K562 (cell line): ENCODE data around the gene SLC38A7. TPM values are rescaled to one million over a fixed set of nuclear protein-coding genes. Genes with fewer than 3 reads are reported as not detected.

Experiments
- ADNP ChIP-seq: fragments of 200-800 bp; sonication (Bioruptor generic); IDR thresholded peaks from 2 replicates; pipeline ENCODE4 v1.6.1; 2016; ENCODE audit warnings: missing genetic modification characterization, missing compliant biosample characterization
- BMI1 ChIP-seq: fragments of 150-350 bp; IDR thresholded peaks from 2 replicates; pipeline ENCODE4 v1.6.1; 2014; ENCODE audit warnings: low read length
- CREB3 ChIP-seq: fragments of 450-650 bp; conservative IDR thresholded peaks from 2 replicates; pipeline ENCODE4 v1.6.1; 2016; ENCODE audit warnings: missing genetic modification characterization, low read depth, mild to moderate bottlenecking, missing compliant biosample characterization, moderate library complexity
- ILK ChIP-seq: fragments of 450-650 bp; IDR thresholded peaks from 2 replicates; pipeline ENCODE4 v1.6.1; 2016; ENCODE audit warnings: missing genetic modification characterization, low read depth, mild to moderate bottlenecking, missing compliant biosample characterization, moderate library complexity, borderline replicate concordance
- KDM5B ChIP-seq: fragments of 200-600 bp; sonication (generic); IDR thresholded peaks from 2 replicates; pipeline ENCODE4 v1.6.1; 2012; ENCODE audit warnings: low read depth, mild to moderate bottlenecking, moderate library complexity, low read length, control low read depth, inconsistent platforms; ENCODE audit not compliant: insufficient replicate concordance
- MAX ChIP-seq: sonication (generic); formaldehyde crosslinking; IDR thresholded peaks from 2 replicates; pipeline ENCODE4 v1.9.0; 2022; ENCODE audit warnings: mild to moderate bottlenecking, missing genetic modification reagents
- MCM7 ChIP-seq, 2 experiments: fragments of 450-650 bp; IDR thresholded peaks; 2 replicates each; pipeline ENCODE4 v1.6.1; 2016 to 2018
- MLLT1 ChIP-seq, 2 experiments: fragments of 450-650 bp; IDR thresholded peaks; 2 replicates each; pipeline ENCODE4 v1.6.1; 2016
- PTTG1 ChIP-seq: fragments of 450-650 bp; IDR thresholded peaks from 2 replicates; pipeline ENCODE4 v1.6.1; 2016; ENCODE audit warnings: low read depth, mild to moderate bottlenecking, missing genetic modification characterization, missing compliant biosample characterization
- RCOR1 ChIP-seq, 2 experiments: IDR thresholded peaks; 2 replicates each; pipeline ENCODE4 v1.6.1; 2012; ENCODE audit warnings: low read depth in 2 of 2, low read length in 2 of 2, borderline replicate concordance in 1 of 2, improper control_type of control experiment in 1 of 2
- SNIP1 ChIP-seq: fragments of 450-650 bp; IDR thresholded peaks from 2 replicates; pipeline ENCODE4 v1.7.1; 2017; ENCODE audit warnings: low read depth, mild to moderate bottlenecking
- SRSF9 ChIP-seq: fragments of 200-400 bp; formaldehyde crosslinking; IDR thresholded peaks from 2 replicates; pipeline ENCODE4 v1.6.1; 2017; ENCODE audit warnings: low read depth, low read length, borderline replicate concordance
- TCF15 ChIP-seq: fragments of 250-450 bp; sonication (Bioruptor Pico); IDR thresholded peaks from 2 replicates; pipeline ENCODE4 v1.8.0; 2022; ENCODE audit warnings: moderate library complexity, mild to moderate bottlenecking, inconsistent platforms
- ZBTB2 ChIP-seq: fragments of 450-650 bp; IDR thresholded peaks from 2 replicates; pipeline ENCODE4 v1.6.1; 2016; ENCODE audit warnings: antibody characterized with exemption
- ZFX ChIP-seq: sonication (generic); formaldehyde crosslinking; IDR thresholded peaks from 2 replicates; pipeline ENCODE4 v1.8.0; 2022; ENCODE audit warnings: mild to moderate bottlenecking, missing genetic modification reagents, moderate library complexity
- ZNF444 ChIP-seq: fragments of 250-450 bp; sonication (Bioruptor Pico); IDR thresholded peaks from 2 replicates; pipeline ENCODE4 v1.4.0; 2020; ENCODE audit warnings: mild to moderate bottlenecking, moderate library complexity
- ZNF778 ChIP-seq: fragments of 450-650 bp; formaldehyde crosslinking; IDR thresholded peaks from 2 replicates; pipeline ENCODE4 v1.4.0; 2020; ENCODE audit warnings: mild to moderate bottlenecking, moderate library complexity
- polyA plus RNA-seq, 8 experiments: library from polyadenylated mRNA; depleted of rRNA in 4 of 8; stranded (reverse) in 5 of 8; unstranded in 3 of 8; fragments of >200 nt; fragmentation: Nextera tagmentation in 2 of 8; fragmentation: Illumina TruSeq in 1 of 8; extraction: Ambion mirVana in 2 of 8; extraction: Trizol in 1 of 8; gene quantifications; 2 replicates each; pipeline versions ENCODE4 v1.2.1 to v1.2.3, GENCODE V29; 2011 to 2014; ENCODE audit warnings: inconsistent platforms in 1 of 8, missing spikeins in 1 of 8
- total RNA-seq, 7 experiments: library from RNA; depleted of rRNA in 6 of 7; stranded (reverse); fragments of >200 nt in 6 of 7; fragmentation: Illumina TruSeq in 2 of 7; extraction: Trizol in 2 of 7; gene quantifications; 2 replicates each; pipeline versions ENCODE4 v1.2.1 to v1.2.3, GENCODE V29; 2011 to 2021; ENCODE audit warnings: low replicate concordance in 1 of 7
- TF ChIP-seq, protein P1 (sequence below): sonication (generic); formaldehyde crosslinking; IDR thresholded peaks from 2 replicates; pipeline ENCODE4 v1.8.0; 2023; ENCODE audit warnings: mild to moderate bottlenecking, missing genetic modification reagents

The SLC38A7 gene
- total and polyA plus RNA-seq, 9 of the 15 experiments (the other 6 are each of a cell fraction or from before 2014, with no cell fraction given): 2.7 to 12.2 (median 6.5) TPM

GRCh38 chr16:58638148-58639036, 46.2 kb downstream of the SLC38A7 start (continued):
- no peak for TF ChIP-seq SRSF9
- no peak for TF ChIP-seq MAX (CRISPR knock-in tag)
- no peak for TF ChIP-seq ZNF778 (CRISPR knock-in tag)
- no peak for TF ChIP-seq MLLT1 (IDR thresholded peaks at IDR 0.05)
- no peak for TF ChIP-seq CREB3
- TF ChIP-seq MCM7 (IDR thresholded peaks at IDR 0.05): no peak
- no peak for TF ChIP-seq KDM5B
- peak in 1 of 2 experiments; percentile 52; a peak in 1 of 4 replicates for TF ChIP-seq RCOR1 (IDR thresholded peaks at IDR 0.05; ENCODE audit: borderline replicate concordance in 1 of 2, low read depth in 2 of 2, low read length in 2 of 2)
- TF ChIP-seq SNIP1: no peak
- TF ChIP-seq ADNP (tag): no peak
- TF ChIP-seq TCF15 (CRISPR knock-in tag): no peak
- TF ChIP-seq ZBTB2: no peak
- TF ChIP-seq BMI1: no peak
- TF ChIP-seq, protein P1, sequence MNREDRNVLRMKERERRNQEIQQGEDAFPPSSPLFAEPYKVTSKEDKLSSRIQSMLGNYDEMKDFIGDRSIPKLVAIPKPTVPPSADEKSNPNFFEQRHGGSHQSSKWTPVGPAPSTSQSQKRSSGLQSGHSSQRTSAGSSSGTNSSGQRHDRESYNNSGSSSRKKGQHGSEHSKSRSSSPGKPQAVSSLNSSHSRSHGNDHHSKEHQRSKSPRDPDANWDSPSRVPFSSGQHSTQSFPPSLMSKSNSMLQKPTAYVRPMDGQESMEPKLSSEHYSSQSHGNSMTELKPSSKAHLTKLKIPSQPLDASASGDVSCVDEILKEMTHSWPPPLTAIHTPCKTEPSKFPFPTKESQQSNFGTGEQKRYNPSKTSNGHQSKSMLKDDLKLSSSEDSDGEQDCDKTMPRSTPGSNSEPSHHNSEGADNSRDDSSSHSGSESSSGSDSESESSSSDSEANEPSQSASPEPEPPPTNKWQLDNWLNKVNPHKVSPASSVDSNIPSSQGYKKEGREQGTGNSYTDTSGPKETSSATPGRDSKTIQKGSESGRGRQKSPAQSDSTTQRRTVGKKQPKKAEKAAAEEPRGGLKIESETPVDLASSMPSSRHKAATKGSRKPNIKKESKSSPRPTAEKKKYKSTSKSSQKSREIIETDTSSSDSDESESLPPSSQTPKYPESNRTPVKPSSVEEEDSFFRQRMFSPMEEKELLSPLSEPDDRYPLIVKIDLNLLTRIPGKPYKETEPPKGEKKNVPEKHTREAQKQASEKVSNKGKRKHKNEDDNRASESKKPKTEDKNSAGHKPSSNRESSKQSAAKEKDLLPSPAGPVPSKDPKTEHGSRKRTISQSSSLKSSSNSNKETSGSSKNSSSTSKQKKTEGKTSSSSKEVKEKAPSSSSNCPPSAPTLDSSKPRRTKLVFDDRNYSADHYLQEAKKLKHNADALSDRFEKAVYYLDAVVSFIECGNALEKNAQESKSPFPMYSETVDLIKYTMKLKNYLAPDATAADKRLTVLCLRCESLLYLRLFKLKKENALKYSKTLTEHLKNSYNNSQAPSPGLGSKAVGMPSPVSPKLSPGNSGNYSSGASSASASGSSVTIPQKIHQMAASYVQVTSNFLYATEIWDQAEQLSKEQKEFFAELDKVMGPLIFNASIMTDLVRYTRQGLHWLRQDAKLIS (CRISPR knock-in tag): no peak
- TF ChIP-seq PTTG1: no peak
- no peak for TF ChIP-seq ZFX (CRISPR knock-in tag)
- no peak for TF ChIP-seq ZNF444 (CRISPR knock-in tag)
- no peak for TF ChIP-seq ILK (tag)
